Measurements from ENCODE around the gene TRMT44.

GRCh38 chr4:8467016-8467415 is 26.4 kb downstream of the TRMT44 start:
- TF ChIP-seq CTCF (optimal IDR thresholded peaks at IDR 0.05 in 1 of 3, IDR thresholded peaks at IDR 0.05 in 1 of 3, conservative IDR thresholded peaks at IDR 0.05 in 1 of 3; ENCODE audit: extremely low read depth in 1 of 3, insufficient read depth in 2 of 3, low read length in 3 of 3) = no peak
- TF ChIP-seq EZH2 (IDR thresholded peaks at IDR 0.05; ENCODE audit: low read length) = no peak
